Keratinocyte (primary cell): ENCODE results near the gene CYP27B1.

ENCODE experiments used
- EZH2 ChIP-seq: IDR thresholded peaks from one replicate; pipeline ENCODE4 v1.6.1; 2012; ENCODE audit warnings: inconsistent platforms, mild to moderate bottlenecking, low read length, moderate library complexity
- TF ChIP-seq, protein P1 (sequence below), 3 experiments: IDR thresholded peaks in 1 of 3; conservative IDR thresholded peaks in 1 of 3; optimal IDR thresholded peaks in 1 of 3; 2 replicates in 2 of 3; 3 replicates in 1 of 3; pipeline versions ENCODE3 to v1.5.1; 2011; ENCODE audit warnings: low read length in 3 of 3, mild to moderate bottlenecking in 3 of 3, moderate library complexity in 2 of 3, control low read depth in 1 of 3, inconsistent platforms in 1 of 3; ENCODE audit not compliant: insufficient read depth in 2 of 3; ENCODE audit errors: extremely low read depth in 1 of 3

DNA sequence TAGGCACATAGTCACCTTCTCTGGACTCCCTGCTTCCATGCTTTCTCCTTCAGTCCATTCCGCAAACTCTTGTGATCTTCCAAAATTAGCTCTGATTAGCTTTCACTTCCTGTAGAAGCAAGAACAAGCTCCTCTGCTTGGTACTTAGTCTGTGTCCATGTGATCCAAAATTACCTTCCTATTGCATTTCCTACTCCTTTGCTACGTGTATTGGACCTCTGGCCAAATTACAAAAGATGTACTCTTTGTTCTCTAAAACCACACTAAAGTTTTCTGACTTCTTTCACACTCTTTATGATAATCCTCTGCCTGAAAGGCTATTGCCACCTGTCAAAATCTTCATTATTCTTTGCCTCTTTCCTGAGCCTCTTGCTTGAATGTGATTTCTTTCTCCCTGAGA, 14.9 kb upstream of the CYP27B1 start:
- TF ChIP-seq, protein P1, sequence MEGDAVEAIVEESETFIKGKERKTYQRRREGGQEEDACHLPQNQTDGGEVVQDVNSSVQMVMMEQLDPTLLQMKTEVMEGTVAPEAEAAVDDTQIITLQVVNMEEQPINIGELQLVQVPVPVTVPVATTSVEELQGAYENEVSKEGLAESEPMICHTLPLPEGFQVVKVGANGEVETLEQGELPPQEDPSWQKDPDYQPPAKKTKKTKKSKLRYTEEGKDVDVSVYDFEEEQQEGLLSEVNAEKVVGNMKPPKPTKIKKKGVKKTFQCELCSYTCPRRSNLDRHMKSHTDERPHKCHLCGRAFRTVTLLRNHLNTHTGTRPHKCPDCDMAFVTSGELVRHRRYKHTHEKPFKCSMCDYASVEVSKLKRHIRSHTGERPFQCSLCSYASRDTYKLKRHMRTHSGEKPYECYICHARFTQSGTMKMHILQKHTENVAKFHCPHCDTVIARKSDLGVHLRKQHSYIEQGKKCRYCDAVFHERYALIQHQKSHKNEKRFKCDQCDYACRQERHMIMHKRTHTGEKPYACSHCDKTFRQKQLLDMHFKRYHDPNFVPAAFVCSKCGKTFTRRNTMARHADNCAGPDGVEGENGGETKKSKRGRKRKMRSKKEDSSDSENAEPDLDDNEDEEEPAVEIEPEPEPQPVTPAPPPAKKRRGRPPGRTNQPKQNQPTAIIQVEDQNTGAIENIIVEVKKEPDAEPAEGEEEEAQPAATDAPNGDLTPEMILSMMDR (optimal IDR thresholded peaks at IDR 0.05 in 1 of 3, IDR thresholded peaks at IDR 0.05 in 1 of 3, conservative IDR thresholded peaks at IDR 0.05 in 1 of 3; ENCODE audit: extremely low read depth in 1 of 3, insufficient read depth in 2 of 3, low read length in 3 of 3), result no peak
- no peak for TF ChIP-seq EZH2
